SK-N-DZ (cell line): Measurements from ENCODE around the gene KNCN.

ENCODE experiments used
- DNase-seq: peaks from one replicate; pipeline ENCODE4 v3.0.0-alpha.2; 2015; ENCODE audit warnings: low spot score

KNCN gene

GRCh38 chr1:46525253-46525983 is 26.0 kb downstream of the KNCN start:
- no peak for DNase-seq

- DNase-seq: no peak
Observed at GRCh38 chr1:46524843-46525242, 26.6 kb downstream of the KNCN start.

DNA sequence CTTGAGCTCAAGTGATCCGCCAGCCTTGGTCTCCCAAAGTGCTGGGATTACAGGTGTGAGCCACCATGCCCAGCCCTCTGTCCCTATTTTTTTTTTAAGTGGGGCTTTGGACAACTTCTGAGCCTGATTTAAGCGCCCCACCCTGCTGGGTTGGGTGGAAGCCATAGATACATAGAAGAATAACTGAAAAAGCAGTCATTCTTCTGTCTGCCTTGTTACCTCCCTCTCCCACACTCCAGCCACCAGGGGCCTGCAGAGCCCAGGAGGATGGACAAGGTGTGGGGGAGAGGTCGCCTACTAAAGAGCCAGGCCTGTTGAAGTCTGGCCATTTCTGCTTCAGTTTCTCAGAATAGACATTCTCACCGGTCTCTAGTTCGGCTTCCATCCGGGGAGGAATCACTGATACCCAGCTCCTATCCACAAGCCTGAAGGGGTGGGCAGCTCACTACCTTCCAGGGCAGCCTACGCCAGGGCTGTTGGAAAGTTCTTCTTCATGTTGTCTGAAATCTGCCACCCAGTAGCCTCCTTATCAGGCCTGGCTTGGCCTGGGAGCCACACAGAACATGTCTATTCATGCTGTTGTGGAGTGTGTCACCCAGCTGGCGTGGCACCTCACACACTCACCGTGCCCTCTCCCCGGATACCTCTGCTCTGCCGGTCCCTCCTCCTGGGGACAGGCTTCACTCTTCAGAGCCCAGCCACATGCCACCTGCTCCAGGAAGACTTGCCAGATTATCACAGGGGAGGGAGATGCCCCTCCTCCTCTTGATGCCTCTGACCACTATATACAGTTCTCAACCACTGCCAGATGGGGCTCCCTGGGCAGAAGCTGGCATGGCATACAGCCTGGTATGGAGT is 27.7 kb downstream of the KNCN start:
- no peak for DNase-seq

DNA sequence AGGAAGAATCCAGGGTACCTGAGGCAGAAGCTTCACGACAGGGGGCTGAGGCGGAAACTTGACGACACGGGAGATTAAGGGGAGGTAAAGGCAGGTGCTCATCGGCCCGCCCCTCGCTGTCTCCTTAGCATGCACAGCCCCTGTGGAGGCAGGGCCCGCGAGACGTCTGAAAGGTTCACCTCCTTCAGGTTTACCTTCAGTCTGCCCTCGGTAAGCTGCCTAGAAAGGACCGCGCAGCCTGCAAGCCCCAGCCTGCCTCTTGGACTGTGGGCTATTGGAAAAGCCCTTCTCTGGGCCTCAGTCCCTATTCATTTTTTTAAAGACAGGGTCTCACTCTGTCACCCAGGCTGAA is 28.5 kb downstream of the KNCN start:
- DNase-seq: no peak

GRCh38 chr1:46522184-46522968 is 29.1 kb downstream of the KNCN start:
- no peak for DNase-seq

GRCh38 chr1:46521414-46521813 is 30.0 kb downstream of the KNCN start:
- DNase-seq: no peak

DNA sequence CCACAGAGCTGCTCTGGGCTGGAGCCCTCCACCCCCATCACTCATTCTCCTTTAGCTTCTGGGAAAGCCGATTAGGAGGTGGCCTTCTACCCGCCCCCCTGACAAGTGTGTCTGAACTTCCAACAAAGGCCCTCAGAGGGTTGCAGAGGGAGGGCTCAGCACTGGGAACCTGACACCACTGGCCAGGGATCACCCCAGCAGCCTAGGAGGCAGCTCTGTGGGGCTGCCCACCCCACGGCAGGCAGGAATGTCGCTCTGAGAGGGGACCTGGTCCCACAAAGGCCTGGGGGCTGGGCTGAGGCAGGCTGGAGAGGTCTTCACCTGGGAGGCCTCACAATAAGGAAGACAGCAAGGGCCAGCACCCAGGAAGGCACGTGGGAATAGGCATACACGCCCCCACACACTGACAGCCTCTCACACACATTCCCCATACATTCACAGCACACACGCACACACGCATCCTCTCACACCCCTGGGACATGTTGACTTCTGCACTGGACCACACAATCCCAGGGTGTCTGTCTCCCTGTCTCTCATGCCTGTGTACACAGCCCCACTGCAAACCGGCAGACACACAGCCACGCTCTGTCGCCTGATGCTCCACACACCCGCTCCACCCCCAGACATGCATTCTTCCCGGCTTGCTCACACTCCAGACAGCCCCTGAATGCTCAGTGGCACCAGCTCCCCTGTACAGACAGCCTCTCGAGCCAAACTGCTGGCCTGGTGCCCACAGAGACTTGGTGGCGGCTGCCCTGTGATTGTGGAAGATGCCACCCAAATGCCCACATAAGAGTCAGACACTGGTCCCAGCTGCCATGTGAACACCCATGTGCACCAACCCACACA is 31.2 kb downstream of the KNCN start:
- DNase-seq: no peak

DNA sequence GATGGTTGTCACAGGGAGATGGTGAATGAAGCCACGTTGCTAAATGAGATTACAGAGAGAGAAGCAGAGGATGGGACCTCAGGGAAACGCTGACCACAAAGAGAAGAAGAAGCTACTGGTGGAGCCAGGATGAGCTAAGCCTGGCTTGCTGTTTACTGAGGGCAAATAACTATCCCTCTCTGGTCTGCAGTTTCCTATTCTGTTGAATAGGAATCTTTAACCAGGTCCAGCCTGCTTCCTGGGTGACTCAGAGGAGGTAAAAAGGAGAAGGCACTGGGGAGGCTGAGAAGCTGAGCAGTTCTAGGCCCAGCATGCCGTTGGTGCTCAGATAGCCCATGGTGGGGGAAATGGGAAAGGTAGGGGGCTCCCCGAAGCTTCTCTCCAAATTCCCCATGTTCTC is 32.2 kb downstream of the KNCN start:
- DNase-seq: no peak

GRCh38 chr1:46517932-46518498 is 33.4 kb downstream of the KNCN start:
- DNase-seq: no peak

- no peak for DNase-seq
Observed at GRCh38 chr1:46517010-46517600, 34.3 kb downstream of the KNCN start.

- DNase-seq: no peak
Observed at GRCh38 chr1:46516200-46516950, 35.1 kb downstream of the KNCN start.

GRCh38 chr1:46515576-46515975 is 35.9 kb downstream of the KNCN start:
- DNase-seq: no peak

GRCh38 chr1:46513536-46513935 is 37.9 kb downstream of the KNCN start:
- DNase-seq: no peak

DNA sequence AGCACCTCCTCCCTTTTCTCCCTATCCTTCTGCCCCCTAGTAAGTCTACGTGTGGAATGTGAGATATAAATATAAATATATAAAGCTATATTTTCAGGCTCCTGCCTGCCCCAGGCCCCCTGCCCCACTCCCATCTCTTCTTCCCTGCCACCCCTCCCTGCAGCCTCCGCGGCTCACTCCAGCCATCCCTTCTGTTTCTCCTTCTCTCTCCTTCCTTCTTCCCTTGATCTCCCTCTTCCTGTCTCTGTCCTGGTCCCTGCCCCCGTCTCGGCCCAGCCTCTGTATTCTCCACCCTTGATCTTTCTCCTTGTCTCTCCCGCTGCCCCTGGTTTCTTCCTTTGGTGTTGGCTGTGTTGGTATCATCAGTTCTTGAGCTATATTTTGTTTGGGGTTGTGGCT is 38.7 kb downstream of the KNCN start:
- no peak for DNase-seq

DNA sequence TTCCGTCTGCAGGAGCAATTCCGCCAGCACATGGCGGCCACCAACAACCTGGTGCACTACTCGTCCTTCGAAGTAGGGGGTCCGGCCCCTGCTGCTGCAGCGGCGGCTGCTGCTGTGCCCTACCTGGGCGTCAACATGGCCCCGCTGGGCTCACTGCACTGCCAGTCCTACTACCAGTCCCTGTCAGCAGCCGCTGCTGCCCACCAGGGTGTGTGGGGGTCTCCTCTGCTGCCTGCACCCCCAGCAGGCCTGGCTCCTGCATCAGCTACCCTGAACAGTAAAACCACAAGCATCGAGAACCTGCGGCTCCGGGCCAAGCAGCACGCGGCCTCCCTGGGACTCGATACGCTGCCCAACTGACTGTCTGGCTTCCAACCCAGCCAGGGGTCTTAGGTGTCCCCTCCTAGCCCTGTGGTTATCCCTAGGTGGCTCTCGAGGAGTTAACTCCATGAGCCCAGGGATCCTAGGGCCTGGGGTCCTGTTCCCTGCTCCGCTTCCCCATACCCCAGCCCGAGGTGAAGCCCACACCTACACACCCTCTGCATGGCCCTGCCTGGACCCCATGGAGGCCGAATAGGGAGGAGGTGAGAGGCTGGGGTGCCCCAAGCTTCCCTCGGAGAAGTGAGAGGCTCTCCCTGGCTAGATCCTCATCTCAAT is 39.2 kb downstream of the KNCN start:
- no peak for DNase-seq

DNA sequence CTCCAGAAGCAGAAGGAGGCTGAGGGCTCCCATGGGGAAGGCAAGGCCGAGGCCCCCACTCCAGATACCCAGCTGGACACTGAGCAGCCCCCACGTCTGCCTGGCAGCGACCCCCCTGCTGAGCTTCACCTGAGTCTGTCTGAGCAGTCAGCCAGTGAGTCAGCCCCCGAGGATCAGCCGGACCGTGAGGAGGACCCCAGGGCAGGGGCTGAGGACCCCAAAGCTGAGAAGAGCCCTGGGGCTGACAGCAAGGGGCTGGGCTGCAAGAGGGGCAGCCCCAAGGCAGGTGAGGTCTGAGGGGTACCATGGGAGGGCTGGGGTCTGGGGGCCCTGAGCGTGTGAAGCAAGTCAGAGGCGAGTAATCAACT is 40.5 kb downstream of the KNCN start:
- DNase-seq: no peak

DNA sequence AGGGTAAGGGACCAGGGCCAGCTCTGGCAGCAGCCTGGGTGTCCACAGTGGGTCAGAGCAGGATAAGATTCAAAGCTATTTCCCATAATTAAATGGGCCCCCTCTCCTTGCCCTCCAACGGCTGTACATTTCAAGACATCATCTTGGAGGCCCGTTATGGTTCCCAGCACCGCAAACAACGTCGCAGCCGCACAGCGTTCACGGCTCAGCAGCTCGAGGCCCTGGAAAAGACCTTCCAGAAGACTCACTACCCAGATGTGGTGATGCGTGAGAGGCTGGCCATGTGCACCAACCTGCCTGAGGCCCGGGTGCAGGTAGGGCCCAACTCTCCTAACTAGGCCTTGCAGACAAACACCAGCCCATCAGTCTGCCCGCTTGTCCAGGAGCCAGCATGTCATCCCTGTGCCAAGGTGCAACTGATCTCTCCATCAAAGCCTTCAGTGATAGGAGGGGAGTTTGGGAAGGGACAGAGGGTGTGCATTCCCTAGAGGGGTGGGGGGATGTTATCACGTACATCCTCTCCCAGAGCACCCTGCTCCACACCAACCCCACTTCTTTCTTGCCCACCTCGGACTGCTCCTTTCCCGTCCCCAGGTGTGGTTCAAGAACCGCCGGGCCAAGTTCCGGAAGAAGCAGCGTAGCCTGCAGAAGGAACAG is 41.0 kb downstream of the KNCN start:
- DNase-seq: no peak

DNA sequence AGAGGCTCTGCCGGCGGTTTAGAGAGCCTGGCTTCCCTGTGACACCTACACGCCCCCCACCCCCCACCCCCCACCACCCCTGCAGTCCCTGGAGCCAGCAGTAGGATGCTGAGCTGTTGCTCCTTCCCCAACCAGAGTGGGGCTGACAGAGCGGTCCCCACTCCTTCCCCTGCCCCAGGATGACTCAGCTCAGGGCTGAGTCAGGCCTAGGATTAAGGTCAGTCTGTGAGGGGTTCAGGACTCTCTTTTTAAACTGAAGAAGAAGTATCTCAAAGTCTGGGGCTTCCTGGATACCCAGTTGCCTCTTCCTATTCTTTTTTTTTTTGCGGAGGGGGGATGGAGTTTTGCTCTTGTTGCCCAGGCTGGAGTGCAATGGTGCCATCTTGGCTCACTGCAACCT is 42.7 kb downstream of the KNCN start:
- no peak for DNase-seq
